Activated CD8-positive, alpha-beta T cell treated with anti-CD3 and anti-CD28 coated beads for 36 hours (primary cell): ENCODE measurements around the gene LRRC4B. TPM values are rescaled to one million over a fixed set of nuclear protein-coding genes. Genes with fewer than 3 reads are reported as not detected.
"Not testable (repeated sequence)": the region's sequence is repeated elsewhere in the genome, so short reads cannot be mapped to it uniquely, and the experiment has no call there.

Experiments
- ATAC-seq: fragments of 200-7000 bp; cut with Tn5 transposase; one replicate; pipeline ENCODE4 v1.10.0; 2021; ENCODE audit warnings: mild to moderate bottlenecking, moderate library complexity
- CTCF ChIA-PET: fragments of 350-600 bp; sonication (Branson Sonifier 250); formaldehyde crosslinking; loops from one replicate; lab custom pipeline; 2021; ENCODE audit warnings: antibody characterized with exemption; lab: Charles Lee
- POLR2A ChIA-PET: fragments of 350-600 bp; sonication (Branson Sonifier 250); formaldehyde crosslinking; loops from one replicate; lab custom pipeline; 2021; ENCODE audit warnings: antibody characterized with exemption; lab: Charles Lee
- DNase-seq: peaks from one replicate; pipeline ENCODE4 v3.0.0-alpha.2; 2020
- H3K27ac Mint-ChIP-seq: one replicate; pipeline ENCODE4 v1.8.0; 2021; ENCODE audit warnings: mild to moderate bottlenecking, mixed read lengths
- H3K27me3 Mint-ChIP-seq: one replicate; pipeline ENCODE4 v1.8.0; 2021; ENCODE audit warnings: mixed read lengths
- H3K36me3 Mint-ChIP-seq: one replicate; pipeline ENCODE4 v1.8.0; 2021; ENCODE audit warnings: low read depth, mixed read lengths
- H3K4me1 Mint-ChIP-seq: one replicate; pipeline ENCODE4 v1.8.0; 2021; ENCODE audit warnings: low read depth, mixed read lengths
- H3K4me3 Mint-ChIP-seq: one replicate; pipeline ENCODE4 v1.8.0; 2021; ENCODE audit warnings: mild to moderate bottlenecking, moderate library complexity, mixed read lengths
- H3K9me3 Mint-ChIP-seq: one replicate; pipeline ENCODE4 v1.8.0; 2021; ENCODE audit warnings: mixed read lengths
- intact Hi-C: fragments of 100-400 bp; cut with micrococcal nuclease; formaldehyde crosslinking; loops from one replicate; pipeline ENCODE4 v1.10.0; 2022
- total RNA-seq, 2 experiments: library from RNA; stranded (reverse); gene quantifications; one replicate each; pipeline ENCODE4 v1.2.3, GENCODE V29; 2021
- TF ChIP-seq, protein P1 (sequence below): fragments of 200-600 bp; IDR thresholded peaks from one replicate; pipeline ENCODE4 v1.8.0; 2022; ENCODE audit warnings: antibody characterized with exemption, mild to moderate bottlenecking

Gene LRRC4B
- total RNA-seq, 2 experiments from 2014 or later, result not detected

DNA sequence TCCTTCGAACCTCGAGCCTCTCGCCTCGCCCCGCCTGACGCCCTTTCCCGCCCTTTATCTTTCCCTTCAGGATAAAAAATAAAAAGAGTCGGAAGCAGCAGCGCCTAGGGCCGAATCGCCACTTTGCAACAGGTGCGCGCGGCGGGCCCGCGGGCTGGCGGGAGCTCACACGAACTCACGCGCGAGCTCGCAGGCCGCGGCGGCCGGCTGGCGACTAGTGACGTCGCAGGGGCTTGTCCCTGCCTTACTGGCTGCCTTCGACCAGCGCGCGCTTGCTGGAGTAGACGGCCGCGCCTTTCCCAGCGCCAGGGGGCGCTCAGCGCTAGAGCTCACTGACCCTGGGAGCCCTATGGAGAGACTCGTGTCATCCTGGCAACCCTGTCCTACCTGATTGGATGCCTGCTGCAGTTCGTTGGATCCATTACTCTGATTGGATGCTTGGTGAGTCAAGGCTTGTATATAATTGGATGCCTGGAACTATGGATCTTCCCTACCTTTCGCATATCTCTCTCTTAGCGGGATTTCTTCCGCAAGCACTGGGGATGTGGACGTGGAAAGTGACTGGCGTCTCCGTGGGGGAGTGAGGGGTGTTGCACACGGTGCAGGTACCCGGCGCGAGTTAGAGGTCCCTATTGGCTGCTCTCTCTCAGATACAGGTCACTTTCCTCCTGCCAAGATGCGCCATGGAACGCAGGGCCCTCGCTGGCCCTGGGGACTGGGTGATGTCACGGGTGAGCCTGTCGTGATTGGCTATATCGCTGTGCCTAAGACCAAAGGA is 38.0 kb upstream of the LRRC4B start:
- intact Hi-C loops, result loop anchor here (5.0 to 10.0 kb wide), 3 partner anchors 71 to 319 kb away; no protein-coding TSS in a partner anchor
- H3K27ac Mint-ChIP-seq, H3K4me3 Mint-ChIP-seq, POLR2A ChIA-PET, CTCF ChIA-PET, DNase-seq, H3K36me3 Mint-ChIP-seq, H3K4me1 Mint-ChIP-seq: not testable (repeated sequence)
- Mint-ChIP-seq H3K9me3 (peaks cover 10% of the 10 kb centered on the region), H3K27me3 (peaks cover 40% of the 10 kb centered on the region)
- peak; percentile 28 for ATAC-seq
- TF ChIP-seq, protein P1, sequence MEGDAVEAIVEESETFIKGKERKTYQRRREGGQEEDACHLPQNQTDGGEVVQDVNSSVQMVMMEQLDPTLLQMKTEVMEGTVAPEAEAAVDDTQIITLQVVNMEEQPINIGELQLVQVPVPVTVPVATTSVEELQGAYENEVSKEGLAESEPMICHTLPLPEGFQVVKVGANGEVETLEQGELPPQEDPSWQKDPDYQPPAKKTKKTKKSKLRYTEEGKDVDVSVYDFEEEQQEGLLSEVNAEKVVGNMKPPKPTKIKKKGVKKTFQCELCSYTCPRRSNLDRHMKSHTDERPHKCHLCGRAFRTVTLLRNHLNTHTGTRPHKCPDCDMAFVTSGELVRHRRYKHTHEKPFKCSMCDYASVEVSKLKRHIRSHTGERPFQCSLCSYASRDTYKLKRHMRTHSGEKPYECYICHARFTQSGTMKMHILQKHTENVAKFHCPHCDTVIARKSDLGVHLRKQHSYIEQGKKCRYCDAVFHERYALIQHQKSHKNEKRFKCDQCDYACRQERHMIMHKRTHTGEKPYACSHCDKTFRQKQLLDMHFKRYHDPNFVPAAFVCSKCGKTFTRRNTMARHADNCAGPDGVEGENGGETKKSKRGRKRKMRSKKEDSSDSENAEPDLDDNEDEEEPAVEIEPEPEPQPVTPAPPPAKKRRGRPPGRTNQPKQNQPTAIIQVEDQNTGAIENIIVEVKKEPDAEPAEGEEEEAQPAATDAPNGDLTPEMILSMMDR, result peak; percentile 28

DNA sequence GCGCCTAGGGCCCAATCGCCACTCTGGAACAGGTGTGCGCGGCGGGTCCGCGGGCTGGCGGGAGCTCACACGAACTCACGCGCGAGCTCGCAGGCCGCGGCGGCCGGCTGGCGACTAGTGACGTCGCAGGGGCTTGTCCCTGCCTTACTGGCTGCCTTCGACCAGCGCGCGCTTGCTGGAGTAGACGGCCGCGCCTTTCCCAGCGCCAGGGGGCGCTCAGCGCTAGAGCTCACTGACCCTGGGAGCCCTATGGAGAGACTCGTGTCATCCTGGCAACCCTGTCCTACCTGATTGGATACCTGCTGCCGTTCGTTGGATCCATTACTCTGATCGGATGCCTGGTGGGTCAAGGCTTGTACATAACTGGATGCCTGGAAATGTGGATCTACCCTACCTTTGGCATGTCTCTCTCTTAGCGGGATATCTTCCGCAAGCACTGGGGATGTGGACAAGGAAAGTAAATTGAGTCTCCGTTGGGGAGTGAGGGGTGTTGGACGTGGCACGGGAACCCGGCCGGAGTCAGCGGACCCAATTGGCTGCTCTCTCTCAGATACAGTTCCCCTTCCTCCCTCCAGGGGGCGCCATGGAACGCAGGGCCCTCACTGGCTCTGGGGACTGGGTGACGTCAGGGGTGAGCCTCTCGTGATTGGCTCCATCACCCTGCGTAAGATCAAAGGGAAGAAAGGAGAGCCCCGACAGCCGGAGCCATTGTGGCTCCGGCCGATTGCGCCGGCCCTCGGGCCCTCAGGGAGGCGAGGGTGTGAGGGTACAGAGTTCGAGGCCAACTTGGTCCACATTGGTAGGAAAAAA is 36.2 kb upstream of the LRRC4B start:
- H3K36me3 Mint-ChIP-seq, H3K27ac Mint-ChIP-seq, H3K4me3 Mint-ChIP-seq, H3K4me1 Mint-ChIP-seq, POLR2A ChIA-PET, CTCF ChIA-PET: not testable (repeated sequence)
- Mint-ChIP-seq H3K27me3 (peaks cover 37% of the 10 kb centered on the region), H3K9me3 (peaks cover 10% of the 10 kb centered on the region)
- ATAC-seq (peak; percentile 34), DNase-seq (peak; percentile 27)
- intact Hi-C loops, result loop anchor here (5.0 to 10.0 kb wide), 3 partner anchors 70 to 320 kb away; no protein-coding TSS in a partner anchor

DNA sequence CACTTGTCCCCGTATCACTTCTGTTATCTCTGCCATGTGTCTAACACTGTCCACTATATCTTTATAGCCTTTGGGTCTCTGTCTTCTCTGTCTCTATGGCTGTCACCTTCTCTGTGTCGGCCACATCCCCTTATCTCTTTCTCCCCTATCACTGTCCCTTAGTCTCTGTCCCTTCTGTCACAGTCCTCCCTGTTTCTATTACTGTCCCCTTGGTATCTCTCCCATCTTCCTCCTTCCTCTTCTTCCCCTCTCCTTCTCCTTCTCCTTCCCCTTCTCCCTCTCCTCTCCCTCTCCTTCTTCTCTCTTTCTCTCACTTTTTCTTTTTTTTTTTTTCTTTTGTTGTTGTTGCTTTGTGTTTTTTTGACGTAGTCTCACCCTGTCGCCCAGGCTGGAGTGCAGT is 34.7 kb upstream of the LRRC4B start:
- Mint-ChIP-seq H3K9me3 (peaks cover 5% of the 10 kb centered on the region), H3K36me3 (peaks cover 3% of the 10 kb centered on the region), H3K4me1 (peaks cover 4% of the 10 kb centered on the region), H3K27me3 (peaks cover 34% of the 10 kb centered on the region), H3K27ac (no peak overlapping the region), H3K4me3 (no peak overlapping the region)
- intact Hi-C loops, result loop anchor here (10.0 kb wide), 2 partner anchors 68 to 322 kb away; no protein-coding TSS in a partner anchor
- POLR2A ChIA-PET, result no interaction called here
- DNase-seq (no peak), ATAC-seq (no peak)
- CTCF ChIA-PET, result no interaction called here
- TF ChIP-seq, protein P1, result no peak

DNA sequence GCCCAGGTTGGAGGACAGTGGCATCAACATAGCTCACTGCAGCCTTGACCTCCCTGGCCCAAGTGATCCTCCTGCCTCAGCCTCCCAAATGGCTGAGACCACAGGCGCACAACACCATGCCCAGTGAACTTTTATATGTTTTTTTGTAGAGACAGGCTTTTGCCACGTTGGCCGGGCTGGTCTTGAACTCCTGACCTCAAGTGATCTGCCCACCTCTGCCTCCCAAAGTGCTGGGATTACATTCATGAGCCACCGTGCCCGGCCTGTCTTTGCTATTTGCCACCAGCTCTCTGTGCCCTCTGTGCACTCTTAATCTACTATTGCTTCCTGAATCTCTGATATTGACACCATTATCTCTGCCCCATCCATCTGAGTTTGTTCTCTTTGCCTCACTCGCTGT is 34.3 kb upstream of the LRRC4B start:
- TF ChIP-seq, protein P1, result no peak
- Mint-ChIP-seq H3K27me3 (peaks cover 34% of the 10 kb centered on the region), H3K9me3 (peaks cover 3% of the 10 kb centered on the region), H3K27ac (no peak overlapping the region), H3K4me1 (peaks cover 2% of the 10 kb centered on the region), H3K36me3 (peaks cover 3% of the 10 kb centered on the region), H3K4me3 (no peak overlapping the region)
- intact Hi-C loops, result loop anchor here (10.0 kb wide), 2 partner anchors 68 to 322 kb away; no protein-coding TSS in a partner anchor
- ChIA-PET CTCF (no interaction called here), POLR2A (no interaction called here)
- no peak for DNase-seq
- ATAC-seq, result no peak

DNA sequence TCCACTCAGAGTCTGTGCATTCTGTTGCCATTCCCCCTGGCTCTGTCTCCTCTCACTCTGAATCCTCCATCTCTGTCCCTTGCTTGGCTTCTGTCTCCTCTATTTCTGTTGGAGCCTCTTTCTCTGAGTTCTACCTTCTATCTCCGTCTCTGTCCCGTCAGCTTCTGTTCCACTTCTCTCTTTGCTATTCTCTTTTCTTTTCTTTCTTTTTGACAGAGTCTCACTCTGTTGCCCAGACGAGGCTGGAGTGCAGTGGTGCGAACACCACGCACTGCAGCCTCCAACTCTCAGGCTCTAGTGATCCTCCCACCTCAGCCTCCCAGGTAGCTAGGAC is 33.8 kb upstream of the LRRC4B start:
- no peaks in the 10 kb centered on the region for H3K4me1 Mint-ChIP-seq
- CTCF ChIA-PET, result no interaction called here
- no peak overlapping the region for H3K27ac Mint-ChIP-seq
- intact Hi-C loops, result loop anchor here (10.0 kb wide), 2 partner anchors 67 to 323 kb away; no protein-coding TSS in a partner anchor
- H3K9me3 Mint-ChIP-seq, result no peaks in the 10 kb centered on the region
- POLR2A ChIA-PET, result no interaction called here
- no peak for ATAC-seq
- peaks cover 30% of the 10 kb centered on the region for H3K27me3 Mint-ChIP-seq
- DNase-seq, result no peak
- TF ChIP-seq, protein P1, result no peak
- H3K36me3 Mint-ChIP-seq, result no peaks in the 10 kb centered on the region
- H3K4me3 Mint-ChIP-seq, result no peak overlapping the region
